ENCODE data around the gene TMEM37. TPM values are rescaled to one million over a fixed set of nuclear protein-coding genes. Genes with fewer than 3 reads are reported as not detected.

TMEM37 gene
- total and polyA plus RNA-seq, 2 of the 8 experiments (the other 6 are each of a cell fraction or from before 2014, with no cell fraction given) = 11.0 to 16.2 TPM

- H2BK5ac ChIP-seq (ENCODE audit: low read depth, low read length) = no peak overlapping the region; the same call in 1 of the 2 replicates
- peaks cover 0 to 20% (median 15%) of the 10 kb centered on the region in 4 experiments; a peak in 6 of 7 replicates for H3K4me1 ChIP-seq (replicated peaks in 1 of 4; ENCODE audit: control insufficient read depth in 3 of 4, insufficient read depth in 4 of 4, low read length in 3 of 4)
- 0 out of 2 replicates have a peak overlapping the region, but pooled peaks have one; percentile 21 for H2BK20ac ChIP-seq (ENCODE audit: low read length)
- TF ChIP-seq TEAD4 (IDR thresholded peaks at IDR 0.05; ENCODE audit: low read depth, low read length) = peak; percentile 73; the same call in 1 of the 2 replicates
- no peak for TF ChIP-seq EZH2 (IDR thresholded peaks at IDR 0.05; ENCODE audit: low read depth, low read length, severe bottlenecking)
- no peak overlapping the region; the same call in 1 of the 2 replicates for H2AK5ac ChIP-seq (ENCODE audit: low read depth, low read length)
- H4K8ac ChIP-seq (ENCODE audit: extremely low read depth, insufficient read depth, low read length) = no peak overlapping the region
- H3K9ac ChIP-seq (replicated peaks in 1 of 4; ENCODE audit: extremely low read depth in 1 of 4, low read depth in 3 of 4, low read length in 3 of 4) = no peak overlapping the region
- POLR2A ChIA-PET (ENCODE audit: partially characterized antibody) = interaction anchor here (0.7 to 1.3 kb wide), 4 partner anchors 10 to 27 kb away, joined by 3 to 6 read pairs (median 3); no protein-coding TSS in a partner anchor
- H3K27me3 ChIP-seq (replicated peaks in 1 of 4; ENCODE audit: control insufficient read depth in 3 of 4, extremely low read depth in 1 of 4, insufficient read depth in 3 of 4, low read length in 3 of 4) = peaks cover 0 to 14% (median 6%) of the 10 kb centered on the region in 4 experiments; a peak in 5 of 7 replicates
- FAIRE-seq (no peak), DNase-seq (ENCODE audit: low read depth in 1 of 2, low spot score in 2 of 2) (no peak)
- no peaks in the 10 kb centered on the region for H3K36me3 ChIP-seq (ENCODE audit: control insufficient read depth in 2 of 4, insufficient read depth in 4 of 4, low read length in 3 of 4)
- H3K79me1 ChIP-seq (ENCODE audit: low read depth, low read length) = 0 out of 2 replicates have a peak, but pooled peaks cover 2% of the 10 kb centered on the region
- no peak overlapping the region for H3K4ac ChIP-seq (replicated peaks; ENCODE audit: insufficient read length, low read depth, low read length)
- H3K4me2 ChIP-seq (ENCODE audit: insufficient read depth in 1 of 2, low read depth in 2 of 2, low read length in 2 of 2) = no peak overlapping the region
- no peaks in the 10 kb centered on the region; a peak in 1 of 4 replicates for H3K79me2 ChIP-seq (ENCODE audit: control insufficient read depth in 1 of 2, insufficient read depth in 2 of 2, low read length in 2 of 2)
- H2BK120ac ChIP-seq (replicated peaks; ENCODE audit: low read depth, low read length) = no peak overlapping the region
- no peak overlapping the region for H3K23ac ChIP-seq (ENCODE audit: insufficient read length)
- H4K5ac ChIP-seq (ENCODE audit: insufficient read length, low read depth, low read length) = no peak overlapping the region
- H4K91ac ChIP-seq (replicated peaks; ENCODE audit: insufficient read length, low read length) = no peak overlapping the region
- peaks cover 11% of the 10 kb centered on the region; the same call in 1 of the 2 replicates for H3K23me2 ChIP-seq (ENCODE audit: low read depth, low read length)
- no peak overlapping the region for H3K18ac ChIP-seq (ENCODE audit: extremely low read depth, low read length)
- peaks cover 2 to 5% of the 10 kb centered on the region in 2 experiments for H4K20me1 ChIP-seq (replicated peaks in 1 of 2; ENCODE audit: control insufficient read depth in 1 of 2, insufficient read depth in 2 of 2, low read length in 2 of 2)
- H2BK12ac ChIP-seq (ENCODE audit: low read depth, low read length) = 0 out of 2 replicates have a peak overlapping the region, but pooled peaks have one; percentile 30
- no peak overlapping the region for H3K56ac ChIP-seq (replicated peaks; ENCODE audit: insufficient read length, low read depth, low read length)
- H3K27ac ChIP-seq (ENCODE audit: low read depth, low read length) = no peak overlapping the region
- H3K9me3 ChIP-seq (ENCODE audit: insufficient read depth in 2 of 2, low read depth in 1 of 2, low read length in 1 of 2) = no peaks in the 10 kb centered on the region
- H3K14ac ChIP-seq (ENCODE audit: insufficient read length) = no peak overlapping the region
- WGBS, 2 experiments (ENCODE audit: extremely low coverage in 1 of 2, insufficient coverage in 1 of 2, insufficient read length in 1 of 2, insufficient replicate concordance in 2 of 2, low coverage in 1 of 2, low lambda C conversion rate in 2 of 2, missing lambda C conversion rate in 1 of 2) = 75% methylated on average over 6 of the region's 6 CpGs; no CpG with 5 or more reads in 1 of the 2 experiments
- no peak overlapping the region for H3K4me3 ChIP-seq (ENCODE audit: extremely low read depth in 1 of 4, insufficient read depth in 2 of 4, low read depth in 3 of 4, low read length in 4 of 4)
- H2BK15ac ChIP-seq (ENCODE audit: low read length) = peak overlapping the region; percentile 85; the same call in 1 of the 2 replicates
- CTCF ChIA-PET (ENCODE audit: partially characterized antibody) = interaction anchor here (0.6 to 2.3 kb wide), 11 partner anchors 10 to 274 kb away, joined by 3 to 15 read pairs (median 3); no protein-coding TSS in a partner anchor
- no peak overlapping the region for H2AFZ ChIP-seq (ENCODE audit: low read length)
Observed at GRCh38 chr2:119434664-119435063, 3.0 kb downstream of the TMEM37 start.
